GM12864 (cell line): ENCODE measurements around the gene LMCD1.

Source experiments
- DNase-seq: peaks from one replicate; pipeline ENCODE4 v3.0.0-alpha.2; 2011; ENCODE audit warnings: low read depth
- H3K4me3 ChIP-seq: 2 replicates; pipeline ENCODE4 v1.5.1; 2011; ENCODE audit warnings: mild to moderate bottlenecking, low read depth, low read length, control low read depth
- CTCF ChIP-seq: IDR thresholded peaks from 2 replicates; pipeline ENCODE4 v1.5.1; 2011; ENCODE audit warnings: low read depth, mild to moderate bottlenecking, moderate library complexity, low read length, control low read depth, inconsistent platforms; ENCODE audit errors: missing control alignments

The LMCD1 gene

GRCh38 chr3:8516047-8516661 is 14.5 kb downstream of the LMCD1 start:
- DNase-seq = no peak
- H3K4me3 ChIP-seq = no peak overlapping the region
- no peak for TF ChIP-seq CTCF

- DNase-seq = no peak
- TF ChIP-seq CTCF = no peak
- no peak overlapping the region for H3K4me3 ChIP-seq
Measured at GRCh38 chr3:8516783-8517182, 15.2 kb downstream of the LMCD1 start.

- TF ChIP-seq CTCF = no peak
- no peak for DNase-seq
- no peak overlapping the region for H3K4me3 ChIP-seq
Measured at GRCh38 chr3:8517487-8517886, 15.9 kb downstream of the LMCD1 start.

GRCh38 chr3:8518138-8518537 is 16.5 kb downstream of the LMCD1 start:
- no peak for TF ChIP-seq CTCF
- H3K4me3 ChIP-seq = no peak overlapping the region
- DNase-seq = no peak

- no peak for DNase-seq
- no peak for TF ChIP-seq CTCF
- no peak overlapping the region for H3K4me3 ChIP-seq
Measured at GRCh38 chr3:8519156-8519555, 17.5 kb downstream of the LMCD1 start.

- no peak overlapping the region for H3K4me3 ChIP-seq
- TF ChIP-seq CTCF = no peak
- DNase-seq = no peak
Measured at GRCh38 chr3:8519774-8520448, 18.3 kb downstream of the LMCD1 start.
